Pancreas (tissue), 10 donors: ENCODE measurements around the gene TRIAP1. TPM values are rescaled to one million over a fixed set of nuclear protein-coding genes. Genes with fewer than 3 reads are reported as not detected.

Experiments used
- ATAC-seq, 4 donors: fragments of 200-7000 bp; cut with Tn5 transposase; one replicate each; pipeline versions ENCODE4 v1.8.0 to v1.9.1; 2020; ENCODE audit warnings: mild to moderate bottlenecking in 4 of 4, moderate library complexity in 4 of 4
- DNase-seq, 6 donors: peaks; one replicate each; pipeline ENCODE4 v3.0.0-alpha.2; 2020
- FAIRE-seq: peaks from 2 replicates; lab custom pipeline; 2012; peaks lifted over from hg19 to GRCh38; lab: Jason Lieb, UNC
- H3K27ac ChIP-seq, 4 donors: fragments of 200-600 bp; sonication (generic); 1 replicate in 3 of 4; 2 replicates in 1 of 4; pipeline versions ENCODE4 v1.5.0 to v1.8.0; 2020
- H3K27me3 ChIP-seq, 4 donors: fragments of 200-600 bp; one replicate each; pipeline ENCODE4 v1.8.0; 2021
- H3K36me3 ChIP-seq, 3 donors: fragments of 200-600 bp; sonication (generic) in 1 of 3; one replicate each; pipeline versions ENCODE4 v1.5.0 to v1.8.0; 2020 to 2021
- H3K4me1 ChIP-seq, 3 donors: fragments of 200-600 bp; one replicate each; pipeline ENCODE4 v1.8.0; 2021
- H3K4me3 ChIP-seq, 4 donors: fragments of 200-600 bp; sonication (generic) in 2 of 4; one replicate each; pipeline versions ENCODE4 v1.5.0 to v1.8.0; 2020 to 2021
- H3K9me3 ChIP-seq, 4 donors: fragments of 200-600 bp; one replicate each; pipeline ENCODE4 v1.8.0; 2021
- CTCF ChIP-seq, 4 donors: fragments of 200-600 bp; sonication (generic) in 3 of 4; IDR thresholded peaks; one replicate each; pipeline versions ENCODE4 v1.5.0 to v1.8.0; 2021; ENCODE audit warnings: antibody characterized with exemption in 4 of 4
- whole genome bisulfite sequencing, 2 donors: extraction: QIAGEN DNeasy Blood & Tissue Kit; methylation state at CpG; one replicate each; pipeline ENCODE4 v1.1.7; 2013; 5-methylcytosine and 5-hydroxymethylcytosine counted together
- intact Hi-C, 3 donors: fragments of 100-400 bp; cut with DNase I; formaldehyde crosslinking; loops; one replicate each; pipeline versions ENCODE4 v1.11.1 to v1.14.2; 2022
- polyA plus RNA-seq, 2 donors: library from polyadenylated mRNA; stranded (reverse); fragments of 200-250 nt; gene quantifications; one replicate each; pipeline ENCODE4 v1.2.3, GENCODE V29; 2013
- total RNA-seq, 6 donors: library from RNA; stranded (reverse); fragmentation: NEBNext Ultra II Directional in 4 of 6; extraction: Animal tissue kit (Norgen Biotek cat#: 25700) in 4 of 6; gene quantifications; one replicate each; pipeline versions ENCODE4 v1.2.1 to v1.2.4, GENCODE V29; 2021 to 2023
- donor health status: healthy with polysubstance abuse.
- donor health status: DM: no; HTN: no; CAD: no; lungs with moderate emphysema.
- donor health status: DM: no; HTN: no; CAD: no.
- donor health status: control.
- donor health status: control.
- donor health status: Bipolar disorder and iron deficiency.
- donor health status: DM: yes; HTN: yes; CAD: no.
- donor health status: DM: no; HTN: no; CAD: no.
- donor health status: DM: no; HTN: no; CAD: no.
- donor health status: DM: yes; HTN: yes; CAD: no.

The TRIAP1 gene
- total and polyA plus RNA-seq, 8 donors: 13.9 to 25.8 (median 16.3) TPM

GRCh38 chr12:120404271-120404670 is 41.9 kb downstream of the TRIAP1 start:
- WGBS, 2 donors: 86 to 88% methylated on average over 1 of the region's 1 CpG
- TF ChIP-seq CTCF (IDR thresholded peaks at IDR 0.05): no peak
- H3K9me3 ChIP-seq: no peaks in the 10 kb centered on the region
- H3K27me3 ChIP-seq: no peaks in the 10 kb centered on the region
- no peaks in the 10 kb centered on the region for H3K4me1 ChIP-seq
- no peaks in the 10 kb centered on the region for H3K36me3 ChIP-seq
- intact Hi-C loops: no loop called here
- DNase-seq (no peak), ATAC-seq (no peak), FAIRE-seq (no peak)
- no peak overlapping the region for H3K4me3 ChIP-seq
- H3K27ac ChIP-seq: no peak overlapping the region

- no peak for TF ChIP-seq CTCF (IDR thresholded peaks at IDR 0.05)
- no peaks in the 10 kb centered on the region for H3K27me3 ChIP-seq
- intact Hi-C loops: no loop called here
- WGBS, 2 donors: 79 to 85% methylated on average over 3 of the region's 3 CpGs
- no peak overlapping the region for H3K4me3 ChIP-seq
- no peak for DNase-seq
- H3K4me1 ChIP-seq: no peaks in the 10 kb centered on the region
- FAIRE-seq: no peak
- no peak for ATAC-seq
- no peaks in the 10 kb centered on the region for H3K9me3 ChIP-seq
- no peak overlapping the region for H3K27ac ChIP-seq
- no peaks in the 10 kb centered on the region for H3K36me3 ChIP-seq
These were observed 42.3 kb downstream of the TRIAP1 start for GRCh38 chr12:120403869-120404268.

GRCh38 chr12:120402217-120402616 is 44.0 kb downstream of the TRIAP1 start:
- Histone ChIP-seq H3K4me3 (no peak overlapping the region), H3K27ac (no peak overlapping the region), H3K9me3 (no peaks in the 10 kb centered on the region), H3K36me3 (no peaks in the 10 kb centered on the region), H3K27me3 (no peaks in the 10 kb centered on the region), H3K4me1 (no peaks in the 10 kb centered on the region)
- intact Hi-C loops: no loop called here
- no peak for DNase-seq
- no peak for TF ChIP-seq CTCF (IDR thresholded peaks at IDR 0.05)
- WGBS, 2 donors: 52 to 60% methylated on average over 13 of the region's 13 CpGs
- no peak for ATAC-seq
- FAIRE-seq: no peak

GRCh38 chr12:120399531-120399930 is 46.7 kb downstream of the TRIAP1 start:
- 76 to 77% methylated on average over 5 of the region's 5 CpGs for WGBS, 2 donors
- Histone ChIP-seq H3K36me3 (no peaks in the 10 kb centered on the region), H3K4me1 (peaks cover 0 to 4% (median 0%) of the 10 kb centered on the region in 3 donors), H3K27ac (no peak overlapping the region), H3K27me3 (no peaks in the 10 kb centered on the region), H3K9me3 (no peaks in the 10 kb centered on the region), H3K4me3 (no peak overlapping the region)
- no peak for DNase-seq
- FAIRE-seq: no peak
- no peak for ATAC-seq
- intact Hi-C loops: no loop called here
- TF ChIP-seq CTCF (IDR thresholded peaks at IDR 0.05): no peak

GRCh38 chr12:120397824-120398540 is 48.2 kb downstream of the TRIAP1 start:
- TF ChIP-seq CTCF (IDR thresholded peaks at IDR 0.05): no peak
- DNase-seq (peak in 3 of 6 donors; percentile 20 to 62 (median 58)), FAIRE-seq (no peak), ATAC-seq (peak in 2 of 4 donors; percentile 54 to 66)
- Histone ChIP-seq H3K4me1 (peaks cover 0 to 12% (median 0%) of the 10 kb centered on the region in 3 donors), H3K9me3 (no peaks in the 10 kb centered on the region), H3K27ac (peak overlapping the region in 1 of 4 donors; percentile 37), H3K4me3 (no peak overlapping the region), H3K36me3 (no peaks in the 10 kb centered on the region), H3K27me3 (no peaks in the 10 kb centered on the region)
- WGBS, 2 donors: 59 to 61% methylated on average over 33 of the region's 33 CpGs
- intact Hi-C loops: no loop called here
